Stimulated activated CD8-positive, alpha-beta memory T cell treated with anti-CD3 and anti-CD28 coated beads, Interleukin-2, amount 100 ng/mL, for 1 hour (primary cell): ENCODE results near the gene ZNF576.
"Not testable (repeated sequence)": the region's sequence is repeated elsewhere in the genome, so short reads cannot be mapped to it uniquely, and the experiment has no call there.

Experiments used
- DNase-seq, 2 donors: peaks; one replicate each; pipeline ENCODE4 v3.0.0-alpha.2; 2020; ENCODE audit warnings: low read depth in 2 of 2

Gene ZNF576

GRCh38 chr19:43595999-43596841 is at the start of gene ZNF576, which contains the start of gene IRGQ:
Gene ZNF576, plus strand, starts transcription at chr19:43596595. Its CDS starts 514 bp downstream, at chr19:43597109.
Gene IRGQ, minus strand, starts transcription at chr19:43596134. Its CDS starts 796 bp downstream, at chr19:43595338.
- DNase-seq = peak; percentile 100

- not testable (repeated sequence) for DNase-seq
Measured at GRCh38 chr19:43547926-43548325, 48.5 kb upstream of the ZNF576 start.

- no peak for DNase-seq
Measured at GRCh38 chr19:43548706-43549105, 47.7 kb upstream of the ZNF576 start.

GRCh38 chr19:43551399-43552197 is 44.8 kb upstream of the ZNF576 start:
- no peak for DNase-seq

- no peak for DNase-seq
Measured at GRCh38 chr19:43552198-43552450, 44.3 kb upstream of the ZNF576 start.

- no peak for DNase-seq
Measured at GRCh38 chr19:43552616-43553015, 43.8 kb upstream of the ZNF576 start.

GRCh38 chr19:43553656-43554055 is 42.7 kb upstream of the ZNF576 start:
- DNase-seq = no peak

GRCh38 chr19:43554317-43554895 is 42.0 kb upstream of the ZNF576 start:
- DNase-seq = no peak

GRCh38 chr19:43555185-43555770 is 41.1 kb upstream of the ZNF576 start:
- DNase-seq = peak; percentile 62 to 69

GRCh38 chr19:43560687-43561086 is 35.7 kb upstream of the ZNF576 start:
- DNase-seq = no peak

GRCh38 chr19:43561139-43561970 is 35.0 kb upstream of the ZNF576 start:
- DNase-seq = no peak

GRCh38 chr19:43562226-43562697 is 34.1 kb upstream of the ZNF576 start:
- DNase-seq = no peak

GRCh38 chr19:43562698-43563241 is 33.6 kb upstream of the ZNF576 start:
- DNase-seq = peak; percentile 59 to 62

- DNase-seq = no peak
Measured at GRCh38 chr19:43563816-43564457, 32.5 kb upstream of the ZNF576 start.

- DNase-seq = no peak
Measured at GRCh38 chr19:43564800-43565199, 31.6 kb upstream of the ZNF576 start.

GRCh38 chr19:43569657-43570056 is 26.7 kb upstream of the ZNF576 start:
- DNase-seq = no peak

- no peak for DNase-seq
Measured at GRCh38 chr19:43570174-43570791, 26.1 kb upstream of the ZNF576 start.

GRCh38 chr19:43572171-43572588 is 24.2 kb upstream of the ZNF576 start:
- no peak for DNase-seq

- DNase-seq = no peak
Measured at GRCh38 chr19:43574424-43575155, 21.8 kb upstream of the ZNF576 start.
